ENCODE data around the gene CDCP2. TPM values are rescaled to one million over a fixed set of nuclear protein-coding genes. Genes with fewer than 3 reads are reported as not detected.
A peak's percentile ranks its signal among the peaks of the same experiment; 100 is the strongest.

The CDCP2 gene
- not detected in 2 replicates for total RNA-seq (2014; rRNA removed; shearing (Covaris generic); ENCODE audit: low replicate concordance)

GRCh38 chr1:54152696-54153095 lies at the start of gene CDCP2:
CDCP2 (minus strand) TSS chr1:54153000; CDS start chr1:54152922, 78 bp downstream.
- Histone ChIP-seq H3K27me3 (no peaks in the 10 kb centered on the region), H3K4me3 (no peak within 1 kb of the TSS), H3K36me3 (no peaks in the 10 kb centered on the region), H3K9me3 (no peaks in the 10 kb centered on the region)
- DNase-seq = no peak

DNA sequence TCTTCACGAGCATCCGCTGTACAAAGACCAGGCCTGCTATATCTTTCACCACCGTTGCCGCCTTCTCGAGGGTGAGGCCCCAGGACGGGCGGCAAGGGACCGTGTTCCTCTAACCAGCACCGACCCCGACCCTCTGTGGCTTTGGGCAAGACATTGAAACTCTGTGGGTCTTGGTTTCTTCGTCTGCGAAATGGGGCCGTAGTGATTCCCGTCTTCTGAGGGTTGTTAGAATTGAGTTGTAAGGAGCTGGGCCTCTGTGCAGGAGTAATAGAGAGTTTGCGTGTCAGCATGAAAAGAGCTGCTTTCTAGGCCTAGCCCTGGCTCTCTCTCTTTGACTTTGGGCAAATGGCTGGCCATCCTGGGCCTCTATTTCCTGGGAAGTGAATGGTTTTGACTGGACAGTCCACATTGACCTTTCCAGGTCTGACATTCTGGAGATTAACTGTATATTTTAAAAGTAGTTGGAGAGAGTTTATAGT lies 47.8 kb upstream of the CDCP2 start:
- DNase-seq = no peak
- Histone ChIP-seq H3K36me3 (peaks cover 28% of the 10 kb centered on the region), H3K9me3 (no peaks in the 10 kb centered on the region), H3K27me3 (no peaks in the 10 kb centered on the region), H3K4me3 (peak overlapping the region; percentile 88)

DNA sequence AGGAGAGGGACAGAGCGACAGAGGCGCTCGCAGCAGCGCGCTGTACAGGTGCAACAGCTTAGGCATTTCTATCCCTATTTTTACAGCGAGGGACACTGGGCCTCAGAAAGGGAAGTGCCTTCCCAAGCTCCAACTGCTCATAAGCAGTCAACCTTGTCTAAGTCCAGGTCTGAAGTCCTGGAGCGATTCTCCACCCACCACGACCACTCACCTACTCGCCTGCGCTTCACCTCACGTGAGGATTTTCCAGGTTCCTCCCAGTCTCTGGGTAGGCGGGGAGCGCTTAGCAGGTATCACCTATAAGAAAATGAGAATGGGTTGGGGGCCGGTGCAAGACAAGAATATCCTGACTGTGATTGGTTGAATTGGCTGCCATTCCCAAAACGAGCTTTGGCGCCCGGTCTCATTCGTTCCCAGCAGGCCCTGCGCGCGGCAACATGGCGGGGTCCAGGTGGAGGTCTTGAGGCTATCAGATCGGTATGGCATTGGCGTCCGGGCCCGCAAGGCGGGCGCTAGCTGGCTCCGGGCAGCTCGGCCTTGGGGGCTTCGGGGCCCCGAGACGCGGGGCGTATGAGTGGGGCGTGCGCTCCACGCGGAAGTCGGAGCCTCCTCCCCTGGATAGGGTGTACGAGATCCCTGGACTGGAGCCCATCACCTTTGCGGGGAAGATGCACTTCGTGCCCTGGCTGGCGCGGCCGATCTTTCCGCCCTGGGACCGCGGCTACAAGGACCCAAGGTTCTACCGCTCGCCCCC lies 47.1 kb upstream of the CDCP2 start, which contains the start of the genes CYB5RL and MRPL37:
TSS of gene CYB5RL (minus strand) at position 266 of the 754 bp plus-strand sequence. CDS start 4,414 bp downstream, outside the sequence.
TSS of gene MRPL37 (plus strand) at position 403 of the 754 bp plus-strand sequence. CDS start at position 480, 77 bp downstream.
- H3K27me3 ChIP-seq = no peaks in the 10 kb centered on the region
- no peaks in the 10 kb centered on the region for H3K9me3 ChIP-seq
- peak; percentile 92 for DNase-seq
- peak within 1 kb of the TSS; percentile 88 for H3K4me3 ChIP-seq
- peaks cover 22% of the 10 kb centered on the region for H3K36me3 ChIP-seq

GRCh38 chr1:54199151-54199764 lies 46.5 kb upstream of the CDCP2 start:
- H3K27me3 ChIP-seq = no peaks in the 10 kb centered on the region
- peak overlapping the region; percentile 88 for H3K4me3 ChIP-seq
- peaks cover 15% of the 10 kb centered on the region for H3K36me3 ChIP-seq
- no peak for DNase-seq
- H3K9me3 ChIP-seq = no peaks in the 10 kb centered on the region

DNA sequence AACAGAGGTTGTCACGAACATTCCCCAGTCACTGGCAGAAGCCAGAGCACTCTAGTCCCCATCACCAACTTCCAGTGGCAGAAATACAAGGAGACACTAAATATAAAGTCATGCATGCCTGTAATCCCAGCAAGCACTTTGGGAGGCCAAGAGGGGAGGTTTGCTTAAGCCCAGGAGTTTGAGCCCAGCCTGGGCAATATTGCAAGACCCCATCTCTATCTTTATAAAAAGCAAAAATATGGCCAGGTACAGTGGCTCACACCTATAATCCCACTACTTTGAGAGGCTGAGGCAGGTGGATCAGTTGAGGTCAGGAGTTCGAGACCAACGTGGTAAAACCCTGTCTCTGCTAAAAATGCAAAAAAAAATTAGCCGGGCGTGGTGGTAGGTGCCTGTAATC lies 40.7 kb upstream of the CDCP2 start:
- DNase-seq = no peak
- Histone ChIP-seq H3K4me3 (no peak overlapping the region), H3K27me3 (no peaks in the 10 kb centered on the region), H3K9me3 (no peaks in the 10 kb centered on the region), H3K36me3 (no peaks in the 10 kb centered on the region)

DNA sequence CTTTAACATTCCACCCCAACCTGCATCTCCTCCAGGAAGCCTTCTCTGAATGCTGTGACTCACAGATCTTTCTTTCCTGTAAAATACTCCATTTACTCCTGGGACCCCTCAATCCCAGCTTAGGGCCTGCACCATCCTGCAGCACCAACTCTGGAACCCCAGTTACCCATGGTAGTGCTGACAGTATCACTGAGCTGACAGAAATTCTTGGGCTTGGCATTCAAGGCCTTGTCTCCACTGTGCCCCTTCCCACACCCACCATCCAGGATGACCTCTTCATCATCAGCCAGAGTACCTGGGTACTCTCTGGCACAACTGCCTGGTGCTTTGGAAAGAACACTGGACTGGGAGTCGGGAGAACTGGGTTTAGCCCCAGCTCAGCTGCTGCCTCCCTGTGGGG lies 38.7 kb upstream of the CDCP2 start:
- H3K9me3 ChIP-seq = no peaks in the 10 kb centered on the region
- no peak for DNase-seq
- no peaks in the 10 kb centered on the region for H3K36me3 ChIP-seq
- no peaks in the 10 kb centered on the region for H3K27me3 ChIP-seq
- H3K4me3 ChIP-seq = no peak overlapping the region

- no peak for DNase-seq
- H3K36me3 ChIP-seq = no peaks in the 10 kb centered on the region
- no peaks in the 10 kb centered on the region; the same call in 1 of the 2 replicates for H3K9me3 ChIP-seq
- H3K27me3 ChIP-seq = no peaks in the 10 kb centered on the region
- H3K4me3 ChIP-seq = no peak overlapping the region
Measured at GRCh38 chr1:54190526-54190925, 37.7 kb upstream of the CDCP2 start.

DNA sequence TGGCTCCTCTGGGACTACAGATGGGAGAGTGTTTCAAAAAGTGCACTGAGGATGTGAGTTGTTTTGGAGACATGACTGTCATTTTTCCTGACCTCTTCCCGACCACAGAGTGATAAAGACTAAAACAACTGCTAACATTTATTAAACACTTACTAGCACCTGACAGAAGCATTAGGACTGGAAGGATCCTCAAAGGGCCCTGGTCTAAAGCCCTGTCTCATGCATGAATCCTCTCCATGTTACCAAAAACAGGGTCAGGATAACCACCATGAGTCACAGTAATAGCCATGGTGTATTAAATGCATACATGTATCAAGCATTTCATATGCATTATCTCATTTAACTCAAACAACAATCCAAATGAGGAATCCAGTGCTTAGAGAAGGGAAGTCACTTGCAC lies 35.5 kb upstream of the CDCP2 start:
- H3K9me3 ChIP-seq = no peaks in the 10 kb centered on the region; the same call in 1 of the 2 replicates
- no peak overlapping the region for H3K4me3 ChIP-seq
- H3K27me3 ChIP-seq = no peaks in the 10 kb centered on the region
- no peak for DNase-seq
- no peaks in the 10 kb centered on the region for H3K36me3 ChIP-seq

- no peak for DNase-seq
- Histone ChIP-seq H3K4me3 (no peak overlapping the region), H3K9me3 (no peaks in the 10 kb centered on the region; the same call in 1 of the 2 replicates), H3K36me3 (no peaks in the 10 kb centered on the region), H3K27me3 (no peaks in the 10 kb centered on the region)
Measured at GRCh38 chr1:54186056-54186455, 33.3 kb upstream of the CDCP2 start.

- no peak overlapping the region for H3K4me3 ChIP-seq
- no peaks in the 10 kb centered on the region for H3K27me3 ChIP-seq
- H3K36me3 ChIP-seq = no peaks in the 10 kb centered on the region
- DNase-seq = no peak
- H3K9me3 ChIP-seq = no peaks in the 10 kb centered on the region
Measured at GRCh38 chr1:54180701-54181360, 28.0 kb upstream of the CDCP2 start.

DNA sequence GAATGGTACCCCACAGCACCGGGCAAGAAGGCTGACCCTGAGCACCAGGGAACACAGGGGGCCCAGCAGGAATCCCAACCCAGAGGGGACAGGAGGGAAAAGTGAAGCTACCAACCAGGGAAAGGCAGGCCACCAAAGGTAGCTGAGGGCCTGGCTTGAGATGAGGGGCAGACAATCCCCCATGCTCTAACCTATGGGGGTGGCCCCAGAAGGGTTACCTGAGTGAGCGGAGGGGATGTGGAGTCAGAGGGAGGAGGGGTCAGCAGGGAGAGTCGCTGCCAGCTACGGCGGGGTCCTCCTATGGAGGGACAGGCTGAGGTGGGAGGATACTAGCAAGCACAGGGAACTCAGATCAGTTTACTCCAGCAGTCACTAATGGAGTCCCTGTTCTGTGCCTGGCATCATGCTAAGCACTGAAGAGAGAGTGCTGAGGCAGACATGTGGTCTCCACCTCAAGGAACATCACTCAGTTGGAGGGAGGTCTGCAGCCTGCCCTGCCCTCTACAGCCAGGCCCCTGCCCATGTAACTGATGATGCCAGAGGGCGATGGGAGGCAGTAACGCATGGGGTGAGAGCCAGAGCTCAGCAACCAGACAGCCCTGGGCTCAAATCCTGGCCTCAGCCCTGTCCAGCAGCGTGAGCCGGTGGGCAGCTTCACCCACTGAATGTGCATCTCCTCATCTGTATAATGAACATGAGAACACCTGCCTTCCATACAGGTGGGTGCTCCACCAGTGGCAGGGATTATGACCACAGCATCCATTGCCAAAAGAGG lies 25.7 kb upstream of the CDCP2 start:
- no peak for DNase-seq
- H3K9me3 ChIP-seq = no peaks in the 10 kb centered on the region
- no peaks in the 10 kb centered on the region for H3K27me3 ChIP-seq
- no peaks in the 10 kb centered on the region for H3K36me3 ChIP-seq
- no peak overlapping the region for H3K4me3 ChIP-seq

GRCh38 chr1:54177726-54178125 lies 24.9 kb upstream of the CDCP2 start:
- no peaks in the 10 kb centered on the region for H3K27me3 ChIP-seq
- no peak overlapping the region for H3K4me3 ChIP-seq
- H3K9me3 ChIP-seq = no peaks in the 10 kb centered on the region
- no peaks in the 10 kb centered on the region for H3K36me3 ChIP-seq
- DNase-seq = no peak

DNA sequence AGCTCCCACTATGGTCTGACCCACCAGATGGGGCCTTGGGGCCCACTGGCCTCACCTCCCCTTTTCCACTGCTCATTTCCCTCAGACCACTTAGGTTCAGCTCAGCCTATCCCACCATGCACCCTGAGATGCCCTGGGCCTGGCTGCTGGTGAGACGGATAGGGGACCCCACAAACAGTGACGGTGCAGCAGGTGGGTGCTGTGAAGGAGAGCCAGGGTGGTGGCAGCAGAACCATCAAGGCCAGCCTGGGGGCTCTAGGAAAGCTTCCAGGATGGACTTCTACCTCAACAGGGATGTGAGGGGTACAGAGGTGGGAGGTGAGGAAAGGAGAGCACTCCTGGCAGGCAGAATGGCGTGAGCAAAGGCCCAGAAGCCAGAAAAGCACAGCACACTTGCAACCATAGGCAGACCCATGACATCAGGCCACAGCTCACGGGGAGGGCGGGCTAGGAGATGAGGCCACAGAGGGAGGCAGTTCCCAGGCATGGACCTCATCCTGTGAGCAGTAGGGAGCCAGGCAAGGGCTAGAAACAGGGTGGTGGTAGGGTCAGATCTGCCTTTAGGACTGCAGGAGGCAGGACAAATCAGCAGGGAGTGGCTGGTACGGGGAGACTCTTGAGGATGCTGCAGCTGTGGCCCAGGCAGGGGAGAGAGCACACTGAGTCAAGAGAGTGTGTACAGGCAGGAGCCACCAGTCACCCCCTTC lies 24.0 kb upstream of the CDCP2 start:
- Histone ChIP-seq H3K36me3 (no peaks in the 10 kb centered on the region), H3K4me3 (no peak overlapping the region), H3K27me3 (no peaks in the 10 kb centered on the region), H3K9me3 (no peaks in the 10 kb centered on the region)
- DNase-seq = no peak

DNA sequence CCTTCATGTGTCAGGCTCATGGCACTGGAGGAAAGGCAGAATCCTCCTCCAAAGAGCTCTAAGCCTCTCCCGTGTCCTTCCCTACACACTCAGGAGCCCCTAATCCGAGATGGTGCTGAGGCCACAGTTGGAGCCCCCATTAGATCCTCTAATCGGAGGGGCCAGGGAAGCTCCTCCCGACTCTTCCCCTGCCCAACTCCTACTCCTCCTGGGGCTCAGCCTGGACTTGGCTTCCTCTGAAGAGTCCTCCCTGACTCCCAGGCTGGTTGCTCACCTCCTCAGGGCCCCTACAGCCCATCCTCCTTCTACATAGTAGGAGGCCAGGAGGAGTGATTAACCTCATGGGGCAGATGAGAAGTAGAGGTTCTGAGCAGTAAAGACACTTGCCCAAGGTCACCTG lies 21.3 kb upstream of the CDCP2 start:
- H3K36me3 ChIP-seq = no peaks in the 10 kb centered on the region
- no peak for DNase-seq
- H3K9me3 ChIP-seq = no peaks in the 10 kb centered on the region
- H3K27me3 ChIP-seq = no peaks in the 10 kb centered on the region
- H3K4me3 ChIP-seq = no peak overlapping the region

DNA sequence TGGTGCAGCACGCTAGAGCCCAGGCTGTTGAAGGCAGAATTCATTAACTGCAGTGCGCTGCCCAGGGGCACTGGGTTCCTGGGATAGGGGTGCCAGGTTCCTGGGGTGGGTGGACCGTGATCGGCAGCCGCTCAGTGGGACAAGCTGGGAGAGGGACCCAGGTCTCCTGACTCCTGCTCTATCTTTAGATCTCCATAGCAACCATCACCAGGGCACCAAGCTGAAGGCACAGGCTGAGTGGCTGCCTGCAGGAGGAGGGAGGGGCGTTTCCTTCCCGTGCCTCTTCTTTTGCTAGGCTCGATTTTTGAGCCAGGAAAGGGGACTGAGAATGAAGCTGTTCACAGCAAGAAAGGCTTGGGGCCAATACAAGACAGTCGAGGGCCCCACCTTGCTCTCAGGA lies 20.9 kb upstream of the CDCP2 start:
- DNase-seq = no peak
- Histone ChIP-seq H3K36me3 (no peaks in the 10 kb centered on the region), H3K27me3 (no peaks in the 10 kb centered on the region), H3K9me3 (no peaks in the 10 kb centered on the region), H3K4me3 (no peak overlapping the region)
